GM23338 (cell line): Measurements from ENCODE around the gene TRPV5. TPM values are rescaled to one million over a fixed set of nuclear protein-coding genes. Genes with fewer than 3 reads are reported as not detected.

Experiments used
- ATAC-seq: fragments of 200-7000 bp; cut with Tn5 transposase; 3 replicates; pipeline ENCODE4 v1.9.1; 2020
- DNase-seq: peaks from one replicate; pipeline ENCODE4 v3.0.0-alpha.2; 2015; ENCODE audit warnings: low spot score
- H2AFZ ChIP-seq: fragments of 200-600 bp; sonication (generic); 2 replicates; pipeline ENCODE4 v1.8.0; 2016; ENCODE audit warnings: antibody characterized with exemption, mild to moderate bottlenecking, moderate library complexity
- H3F3A ChIP-seq: fragments of 200-600 bp; sonication (generic); replicated peaks from 2 replicates; pipeline ENCODE4 v1.8.0; 2017; ENCODE audit warnings: antibody characterized with exemption, mixed run types, low read depth
- H3K27ac ChIP-seq: fragments of 200-600 bp; sonication (generic); 2 replicates; pipeline ENCODE4 v1.6.1; 2016; ENCODE audit warnings: low read depth
- H3K27me3 ChIP-seq: fragments of 200-600 bp; sonication (generic); 2 replicates; pipeline ENCODE4 v1.8.0; 2016; ENCODE audit warnings: mild to moderate bottlenecking, mixed run types, moderate library complexity; ENCODE audit not compliant: insufficient read depth
- H3K36me3 ChIP-seq: fragments of 200-600 bp; sonication (generic); 2 replicates; pipeline ENCODE4 v1.8.0; 2016; ENCODE audit warnings: mild to moderate bottlenecking; ENCODE audit not compliant: insufficient read depth
- H3K4me1 ChIP-seq: fragments of 200-600 bp; sonication (generic); 2 replicates; pipeline ENCODE4 v1.8.0; 2016; ENCODE audit warnings: mild to moderate bottlenecking, moderate library complexity; ENCODE audit not compliant: insufficient read depth
- H3K4me2 ChIP-seq: fragments of 200-600 bp; sonication (generic); 2 replicates; pipeline ENCODE4 v1.7.1; 2017; ENCODE audit warnings: mixed run types
- H3K4me3 ChIP-seq: fragments of 200-600 bp; sonication (generic); 2 replicates; pipeline ENCODE4 v1.6.1; 2016; ENCODE audit warnings: mixed run types
- H3K79me2 ChIP-seq: fragments of 200-600 bp; sonication (generic); replicated peaks from 2 replicates; pipeline ENCODE4 v1.8.0; 2017; ENCODE audit warnings: mild to moderate bottlenecking; ENCODE audit not compliant: insufficient read depth
- H3K9me2 ChIP-seq: fragments of 200-600 bp; sonication (generic); 2 replicates; pipeline ENCODE4 v1.8.0; 2017; ENCODE audit not compliant: insufficient read depth
- H4K20me1 ChIP-seq: fragments of 200-600 bp; sonication (generic); replicated peaks from 2 replicates; pipeline ENCODE4 v1.8.0; 2017; ENCODE audit warnings: mild to moderate bottlenecking; ENCODE audit not compliant: insufficient read depth
- H3K27ac Mint-ChIP-seq: 2 replicates; pipeline ENCODE4 v1.8.0; 2020; ENCODE audit warnings: inconsistent platforms, mild to moderate bottlenecking, moderate library complexity, mixed read lengths
- H3K27me3 Mint-ChIP-seq: 3 replicates; pipeline ENCODE4 v1.8.0; 2022; ENCODE audit warnings: low read depth, mild to moderate bottlenecking, moderate library complexity, mixed read lengths, inconsistent platforms; ENCODE audit not compliant: insufficient read depth, poor library complexity
- H3K36me3 Mint-ChIP-seq: 3 replicates; pipeline ENCODE4 v1.8.0; 2021; ENCODE audit warnings: low read depth, mild to moderate bottlenecking, inconsistent platforms, moderate library complexity, mixed read lengths
- H3K4me1 Mint-ChIP-seq: 3 replicates; pipeline ENCODE4 v1.8.0; 2020; ENCODE audit warnings: mild to moderate bottlenecking, inconsistent platforms, mixed read lengths
- H3K4me3 Mint-ChIP-seq: 3 replicates; pipeline ENCODE4 v1.8.0; 2021; ENCODE audit warnings: moderate library complexity, mild to moderate bottlenecking, inconsistent platforms, mixed read lengths
- H3K9me3 Mint-ChIP-seq: 3 replicates; pipeline ENCODE4 v1.8.0; 2020; ENCODE audit warnings: moderate library complexity, mild to moderate bottlenecking, inconsistent platforms, mixed read lengths
- CREB1 ChIP-seq: fragments of 250-450 bp; sonication (Bioruptor Pico); IDR thresholded peaks from 2 replicates; pipeline ENCODE4 v1.5.0; 2020; ENCODE audit warnings: low read depth, mild to moderate bottlenecking, moderate library complexity
- EZH2 ChIP-seq: fragments of 200-600 bp; sonication (generic); IDR thresholded peaks from one replicate; pipeline ENCODE4 v1.8.0; 2017; ENCODE audit warnings: antibody characterized with exemption, mild to moderate bottlenecking, low read depth; ENCODE audit not compliant: unreplicated experiment
- EZH2phosphoT487 ChIP-seq: fragments of 200-600 bp; sonication (generic); IDR thresholded peaks from one replicate; pipeline ENCODE4 v1.8.1; 2018; ENCODE audit warnings: antibody characterized with exemption; ENCODE audit not compliant: unreplicated experiment
- JUNB ChIP-seq: IDR thresholded peaks from one replicate; pipeline ENCODE4 v1.6.1; 2016; ENCODE audit warnings: antibody characterized with exemption; ENCODE audit not compliant: unreplicated experiment
- NANOG ChIP-seq: IDR thresholded peaks from 2 replicates; pipeline ENCODE4 v1.6.1; 2016; ENCODE audit warnings: antibody characterized with exemption, borderline replicate concordance
- POLR2AphosphoS5 ChIP-seq: IDR thresholded peaks from 2 replicates; pipeline ENCODE4 v1.6.1; 2016; ENCODE audit warnings: antibody characterized with exemption, low read depth
- STAT1 ChIP-seq: IDR thresholded peaks from one replicate; pipeline ENCODE4 v1.6.1; 2016; ENCODE audit warnings: antibody characterized with exemption; ENCODE audit not compliant: unreplicated experiment
- ZNF114 ChIP-seq: fragments of 250-450 bp; sonication (Bioruptor Pico); IDR thresholded peaks from 2 replicates; pipeline ENCODE4 v1.5.0; 2020; ENCODE audit warnings: mild to moderate bottlenecking, moderate library complexity
- ZNF331 ChIP-seq: fragments of 250-450 bp; sonication (Bioruptor Pico); IDR thresholded peaks from 2 replicates; pipeline ENCODE4 v1.5.0; 2020; ENCODE audit warnings: low read depth, mild to moderate bottlenecking, moderate library complexity
- polyA plus RNA-seq: library from polyadenylated mRNA; unstranded; fragments of >200 nt; fragmentation: Nextera tagmentation; extraction: Ambion mirVana; gene quantifications from 2 replicates; pipeline ENCODE4 v1.2.1, GENCODE V29; 2016
- total RNA-seq: library from RNA; depleted of rRNA; stranded (reverse); fragments of >200 nt; shearing (Covaris generic); gene quantifications from 2 replicates; pipeline ENCODE4 v1.2.3, GENCODE V29; 2014
- TF ChIP-seq, protein P1 (sequence below), 2 experiments: fragments of 200-600 bp in 1 of 2; sonication (generic) in 1 of 2; conservative IDR thresholded peaks; 2 replicates each; pipeline versions ENCODE4 v1.5.1 to v1.6.1; 2016 to 2017; ENCODE audit warnings: antibody characterized with exemption in 2 of 2, low read depth in 2 of 2, mild to moderate bottlenecking in 2 of 2, moderate library complexity in 1 of 2
- TF ChIP-seq, protein P2 (sequence below): IDR thresholded peaks from 2 replicates; pipeline ENCODE4 v1.6.1; 2016; ENCODE audit warnings: antibody characterized with exemption
- TF ChIP-seq, protein P3 (sequence below): fragments of 250-450 bp; sonication (Bioruptor Pico); IDR thresholded peaks from 2 replicates; pipeline ENCODE4 v1.5.0; 2020; ENCODE audit warnings: mild to moderate bottlenecking, moderate library complexity

Gene TRPV5
- total and polyA plus RNA-seq, 2 experiments from 2014 or later = not detected

DNA sequence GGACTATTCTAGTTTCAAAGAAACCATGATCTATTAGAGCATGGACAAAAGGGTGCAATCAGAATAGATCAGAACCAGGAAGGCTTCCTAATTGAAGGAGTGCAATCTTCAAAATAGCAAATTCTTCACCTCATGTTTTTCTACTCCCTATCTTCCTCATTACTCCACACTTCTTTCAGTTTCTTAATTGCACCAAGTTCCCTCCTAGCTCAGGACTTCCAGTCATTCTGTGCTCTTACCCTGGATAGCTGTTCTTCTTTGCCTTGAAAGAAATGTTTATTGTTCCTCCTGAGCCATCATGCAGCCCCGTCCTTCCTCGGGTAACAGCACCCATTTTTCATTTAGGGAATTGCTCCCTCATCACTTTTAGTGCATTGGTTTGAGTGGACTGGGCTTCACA is 23.1 kb downstream of the TRPV5 start (continued):
- TF ChIP-seq, protein P1, sequence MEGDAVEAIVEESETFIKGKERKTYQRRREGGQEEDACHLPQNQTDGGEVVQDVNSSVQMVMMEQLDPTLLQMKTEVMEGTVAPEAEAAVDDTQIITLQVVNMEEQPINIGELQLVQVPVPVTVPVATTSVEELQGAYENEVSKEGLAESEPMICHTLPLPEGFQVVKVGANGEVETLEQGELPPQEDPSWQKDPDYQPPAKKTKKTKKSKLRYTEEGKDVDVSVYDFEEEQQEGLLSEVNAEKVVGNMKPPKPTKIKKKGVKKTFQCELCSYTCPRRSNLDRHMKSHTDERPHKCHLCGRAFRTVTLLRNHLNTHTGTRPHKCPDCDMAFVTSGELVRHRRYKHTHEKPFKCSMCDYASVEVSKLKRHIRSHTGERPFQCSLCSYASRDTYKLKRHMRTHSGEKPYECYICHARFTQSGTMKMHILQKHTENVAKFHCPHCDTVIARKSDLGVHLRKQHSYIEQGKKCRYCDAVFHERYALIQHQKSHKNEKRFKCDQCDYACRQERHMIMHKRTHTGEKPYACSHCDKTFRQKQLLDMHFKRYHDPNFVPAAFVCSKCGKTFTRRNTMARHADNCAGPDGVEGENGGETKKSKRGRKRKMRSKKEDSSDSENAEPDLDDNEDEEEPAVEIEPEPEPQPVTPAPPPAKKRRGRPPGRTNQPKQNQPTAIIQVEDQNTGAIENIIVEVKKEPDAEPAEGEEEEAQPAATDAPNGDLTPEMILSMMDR (conservative IDR thresholded peaks at IDR 0.05; ENCODE audit: low read depth in 2 of 2) = no peak

GRCh38 chr7:142910031-142910433 is 23.5 kb downstream of the TRPV5 start:
- Mint-ChIP-seq H3K36me3 (peaks cover 5% of the 10 kb centered on the region; the same call in 2 of the 3 replicates), H3K9me3 (peaks cover 17% of the 10 kb centered on the region), H3K4me3 (no peak overlapping the region), H3K4me1 (peaks cover 2% of the 10 kb centered on the region; the same call in 1 of the 3 replicates), H3K27me3 (peaks cover 8% of the 10 kb centered on the region), H3K27ac (no peak overlapping the region)
- H3K4me1 ChIP-seq = no peaks in the 10 kb centered on the region
- no peak overlapping the region for H3K27ac ChIP-seq
- no peak overlapping the region for H3K4me3 ChIP-seq
- H3K36me3 ChIP-seq = 0 out of 2 replicates have a peak, but pooled peaks cover 3% of the 10 kb centered on the region
- no peaks in the 10 kb centered on the region for H3K27me3 ChIP-seq
- peaks cover 11% of the 10 kb centered on the region for H3K9me2 ChIP-seq
- no peak overlapping the region for H2AFZ ChIP-seq
- no peaks in the 10 kb centered on the region for H4K20me1 ChIP-seq
- ATAC-seq (no peak), DNase-seq (no peak)
- no peaks in the 10 kb centered on the region for H3K79me2 ChIP-seq
- H3K4me2 ChIP-seq = no peak overlapping the region
- no peaks in the 10 kb centered on the region for H3F3A ChIP-seq
- TF ChIP-seq EZH2 = no peak
- no peak for TF ChIP-seq STAT1
- no peak for TF ChIP-seq ZNF331 (CRISPR knock-in tag)
- TF ChIP-seq, protein P2, sequence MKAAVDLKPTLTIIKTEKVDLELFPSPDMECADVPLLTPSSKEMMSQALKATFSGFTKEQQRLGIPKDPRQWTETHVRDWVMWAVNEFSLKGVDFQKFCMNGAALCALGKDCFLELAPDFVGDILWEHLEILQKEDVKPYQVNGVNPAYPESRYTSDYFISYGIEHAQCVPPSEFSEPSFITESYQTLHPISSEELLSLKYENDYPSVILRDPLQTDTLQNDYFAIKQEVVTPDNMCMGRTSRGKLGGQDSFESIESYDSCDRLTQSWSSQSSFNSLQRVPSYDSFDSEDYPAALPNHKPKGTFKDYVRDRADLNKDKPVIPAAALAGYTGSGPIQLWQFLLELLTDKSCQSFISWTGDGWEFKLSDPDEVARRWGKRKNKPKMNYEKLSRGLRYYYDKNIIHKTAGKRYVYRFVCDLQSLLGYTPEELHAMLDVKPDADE = no peak
- no peak for TF ChIP-seq NANOG
- TF ChIP-seq EZH2phosphoT487 = no peak
- no peak for TF ChIP-seq ZNF114 (CRISPR knock-in tag)
- TF ChIP-seq, protein P1 (conservative IDR thresholded peaks at IDR 0.05; ENCODE audit: low read depth in 2 of 2) = no peak
- TF ChIP-seq POLR2AphosphoS5 = no peak
- TF ChIP-seq CREB1 = no peak
- TF ChIP-seq JUNB = no peak
- TF ChIP-seq, protein P3, sequence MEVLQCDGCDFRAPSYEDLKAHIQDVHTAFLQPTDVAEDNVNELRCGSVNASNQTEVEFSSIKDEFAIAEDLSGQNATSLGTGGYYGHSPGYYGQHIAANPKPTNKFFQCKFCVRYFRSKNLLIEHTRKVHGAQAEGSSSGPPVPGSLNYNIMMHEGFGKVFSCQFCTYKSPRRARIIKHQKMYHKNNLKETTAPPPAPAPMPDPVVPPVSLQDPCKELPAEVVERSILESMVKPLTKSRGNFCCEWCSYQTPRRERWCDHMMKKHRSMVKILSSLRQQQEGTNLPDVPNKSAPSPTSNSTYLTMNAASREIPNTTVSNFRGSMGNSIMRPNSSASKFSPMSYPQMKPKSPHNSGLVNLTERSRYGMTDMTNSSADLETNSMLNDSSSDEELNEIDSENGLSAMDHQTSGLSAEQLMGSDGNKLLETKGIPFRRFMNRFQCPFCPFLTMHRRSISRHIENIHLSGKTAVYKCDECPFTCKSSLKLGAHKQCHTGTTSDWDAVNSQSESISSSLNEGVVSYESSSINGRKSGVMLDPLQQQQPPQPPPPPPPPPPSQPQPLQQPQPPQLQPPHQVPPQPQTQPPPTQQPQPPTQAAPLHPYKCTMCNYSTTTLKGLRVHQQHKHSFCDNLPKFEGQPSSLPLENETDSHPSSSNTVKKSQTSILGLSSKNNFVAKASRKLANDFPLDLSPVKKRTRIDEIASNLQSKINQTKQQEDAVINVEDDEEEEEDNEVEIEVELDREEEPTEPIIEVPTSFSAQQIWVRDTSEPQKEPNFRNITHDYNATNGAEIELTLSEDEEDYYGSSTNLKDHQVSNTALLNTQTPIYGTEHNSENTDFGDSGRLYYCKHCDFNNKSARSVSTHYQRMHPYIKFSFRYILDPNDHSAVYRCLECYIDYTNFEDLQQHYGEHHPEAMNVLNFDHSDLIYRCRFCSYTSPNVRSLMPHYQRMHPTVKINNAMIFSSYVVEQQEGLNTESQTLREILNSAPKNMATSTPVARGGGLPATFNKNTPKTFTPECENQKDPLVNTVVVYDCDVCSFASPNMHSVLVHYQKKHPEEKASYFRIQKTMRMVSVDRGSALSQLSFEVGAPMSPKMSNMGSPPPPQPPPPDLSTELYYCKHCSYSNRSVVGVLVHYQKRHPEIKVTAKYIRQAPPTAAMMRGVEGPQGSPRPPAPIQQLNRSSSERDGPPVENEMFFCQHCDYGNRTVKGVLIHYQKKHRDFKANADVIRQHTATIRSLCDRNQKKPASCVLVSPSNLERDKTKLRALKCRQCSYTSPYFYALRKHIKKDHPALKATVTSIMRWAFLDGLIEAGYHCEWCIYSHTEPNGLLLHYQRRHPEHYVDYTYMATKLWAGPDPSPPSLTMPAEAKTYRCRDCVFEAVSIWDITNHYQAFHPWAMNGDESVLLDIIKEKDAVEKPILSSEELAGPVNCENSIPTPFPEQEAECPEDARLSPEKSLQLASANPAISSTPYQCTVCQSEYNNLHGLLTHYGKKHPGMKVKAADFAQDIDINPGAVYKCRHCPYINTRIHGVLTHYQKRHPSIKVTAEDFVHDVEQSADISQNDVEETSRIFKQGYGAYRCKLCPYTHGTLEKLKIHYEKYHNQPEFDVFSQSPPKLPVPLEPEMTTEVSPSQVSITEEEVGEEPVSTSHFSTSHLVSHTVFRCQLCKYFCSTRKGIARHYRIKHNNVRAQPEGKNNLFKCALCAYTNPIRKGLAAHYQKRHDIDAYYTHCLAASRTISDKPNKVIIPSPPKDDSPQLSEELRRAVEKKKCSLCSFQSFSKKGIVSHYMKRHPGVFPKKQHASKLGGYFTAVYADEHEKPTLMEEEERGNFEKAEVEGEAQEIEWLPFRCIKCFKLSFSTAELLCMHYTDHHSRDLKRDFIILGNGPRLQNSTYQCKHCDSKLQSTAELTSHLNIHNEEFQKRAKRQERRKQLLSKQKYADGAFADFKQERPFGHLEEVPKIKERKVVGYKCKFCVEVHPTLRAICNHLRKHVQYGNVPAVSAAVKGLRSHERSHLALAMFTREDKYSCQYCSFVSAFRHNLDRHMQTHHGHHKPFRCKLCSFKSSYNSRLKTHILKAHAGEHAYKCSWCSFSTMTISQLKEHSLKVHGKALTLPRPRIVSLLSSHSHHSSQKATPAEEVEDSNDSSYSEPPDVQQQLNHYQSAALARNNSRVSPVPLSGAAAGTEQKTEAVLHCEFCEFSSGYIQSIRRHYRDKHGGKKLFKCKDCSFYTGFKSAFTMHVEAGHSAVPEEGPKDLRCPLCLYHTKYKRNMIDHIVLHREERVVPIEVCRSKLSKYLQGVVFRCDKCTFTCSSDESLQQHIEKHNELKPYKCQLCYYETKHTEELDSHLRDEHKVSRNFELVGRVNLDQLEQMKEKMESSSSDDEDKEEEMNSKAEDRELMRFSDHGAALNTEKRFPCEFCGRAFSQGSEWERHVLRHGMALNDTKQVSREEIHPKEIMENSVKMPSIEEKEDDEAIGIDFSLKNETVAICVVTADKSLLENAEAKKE (CRISPR knock-in tag) = no peak
